Measurements from ENCODE around the gene SZT2.

DNA sequence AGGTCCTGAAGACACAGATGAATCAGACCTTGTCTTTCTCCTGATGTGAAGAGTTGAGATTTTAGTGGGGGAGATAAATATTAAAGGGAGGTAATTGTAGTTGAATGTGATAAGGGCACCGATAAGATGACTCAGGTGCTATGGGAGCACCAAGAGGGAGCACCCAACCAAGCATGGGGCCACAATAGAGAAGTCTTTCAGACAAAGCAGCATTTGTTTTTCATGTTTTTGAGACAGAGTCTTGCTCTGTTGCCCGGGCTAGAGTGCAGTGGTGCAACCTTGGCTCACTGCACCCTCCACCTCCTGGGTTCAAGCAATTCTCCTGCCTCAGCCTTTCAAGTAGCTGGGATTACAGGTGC, 16.2 kb downstream of the SZT2 start:
- TF ChIP-seq GATA2 (IDR thresholded peaks at IDR 0.05; ENCODE audit: low read depth, low read length): no peak
- no peak for TF ChIP-seq GATA3 (IDR thresholded peaks at IDR 0.05; ENCODE audit: low read depth, low read length)
